ENCODE results near the gene EDIL3.
"Not testable (repeated sequence)": the region's sequence is repeated elsewhere in the genome, so short reads cannot be mapped to it uniquely, and the experiment has no call there.

EDIL3 gene

DNA sequence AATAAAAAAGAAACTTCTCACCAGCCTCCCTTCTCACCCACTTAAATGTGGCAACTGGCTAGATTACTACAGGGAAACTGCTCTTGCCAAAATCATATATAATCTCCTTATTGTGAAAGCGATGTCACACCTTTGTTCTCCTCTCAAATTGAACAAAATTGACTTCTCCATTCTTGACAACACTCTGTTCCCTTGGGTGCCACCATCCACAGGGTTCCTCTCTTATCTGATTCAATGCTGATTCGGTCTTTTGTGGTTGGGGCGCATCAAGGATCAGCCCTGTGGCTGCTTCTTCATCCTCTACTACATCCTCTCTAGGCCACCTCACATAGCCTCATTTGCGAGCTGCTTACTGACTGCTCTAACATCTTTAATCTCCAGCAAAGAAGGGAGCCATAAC is 86.1 kb downstream of the EDIL3 start:
- DNase-seq (ENCODE audit: low read depth), result no peak

DNA sequence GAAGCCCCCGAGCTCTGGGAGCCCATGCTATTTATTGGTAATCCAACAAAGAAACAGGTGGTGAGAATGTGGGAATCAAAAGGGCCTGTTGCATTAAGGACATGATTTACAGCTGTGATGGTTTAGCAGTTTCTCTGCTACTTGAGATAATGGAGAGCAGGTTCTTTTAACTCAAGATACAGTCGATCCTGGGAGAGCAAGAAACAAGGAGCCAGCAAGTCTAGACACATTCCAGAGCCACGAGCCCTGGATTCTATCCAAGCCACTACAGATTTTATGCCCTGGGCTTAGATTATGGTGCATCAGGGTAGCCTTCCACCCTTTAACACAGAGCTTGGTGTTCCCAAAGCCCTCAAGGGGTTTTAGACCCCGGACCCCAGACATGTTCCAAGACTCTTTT is 87.0 kb downstream of the EDIL3 start:
- not testable (repeated sequence) for DNase-seq (ENCODE audit: low read depth)

DNA sequence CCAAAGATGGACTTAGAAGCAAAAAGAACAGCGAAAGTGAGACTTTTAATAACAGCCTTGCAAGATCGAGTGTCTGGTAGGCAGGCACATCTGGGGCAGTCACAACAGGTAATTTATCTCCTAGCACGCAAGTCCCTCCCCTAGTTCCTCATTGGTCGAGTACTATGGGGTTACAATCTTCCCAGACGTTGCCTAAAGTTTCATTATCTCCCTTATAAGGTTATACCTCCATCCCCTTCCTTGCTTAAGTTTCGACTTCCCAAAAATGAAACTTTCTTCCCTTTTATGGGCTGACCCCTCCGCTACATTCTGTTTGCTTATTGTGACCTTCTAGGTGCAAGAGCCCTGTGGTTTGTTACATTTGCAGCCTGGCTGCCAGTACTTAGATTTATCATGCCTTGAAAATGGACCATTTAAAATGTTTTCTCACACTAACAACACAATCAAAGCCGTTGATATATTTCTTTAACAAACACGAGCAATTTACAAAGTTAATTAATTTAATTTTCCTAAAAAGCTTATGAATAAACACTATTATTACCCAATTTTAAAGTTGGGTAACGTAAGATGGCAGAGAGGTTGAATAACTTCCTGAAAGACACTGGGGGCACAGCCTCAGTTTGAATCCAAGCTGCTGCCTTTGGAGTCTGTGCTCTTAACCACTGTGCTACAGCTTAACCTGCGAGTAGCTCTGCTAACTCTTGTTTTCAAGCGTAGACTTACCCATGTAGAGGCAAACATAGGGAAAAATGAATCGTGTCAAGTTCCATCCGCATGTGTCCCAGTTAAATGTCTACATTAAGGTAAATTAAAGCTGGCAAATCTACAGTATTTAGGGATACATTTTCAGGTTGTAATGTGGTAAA is 91.7 kb downstream of the EDIL3 start:
- DNase-seq (ENCODE audit: low read depth), result no peak

DNA sequence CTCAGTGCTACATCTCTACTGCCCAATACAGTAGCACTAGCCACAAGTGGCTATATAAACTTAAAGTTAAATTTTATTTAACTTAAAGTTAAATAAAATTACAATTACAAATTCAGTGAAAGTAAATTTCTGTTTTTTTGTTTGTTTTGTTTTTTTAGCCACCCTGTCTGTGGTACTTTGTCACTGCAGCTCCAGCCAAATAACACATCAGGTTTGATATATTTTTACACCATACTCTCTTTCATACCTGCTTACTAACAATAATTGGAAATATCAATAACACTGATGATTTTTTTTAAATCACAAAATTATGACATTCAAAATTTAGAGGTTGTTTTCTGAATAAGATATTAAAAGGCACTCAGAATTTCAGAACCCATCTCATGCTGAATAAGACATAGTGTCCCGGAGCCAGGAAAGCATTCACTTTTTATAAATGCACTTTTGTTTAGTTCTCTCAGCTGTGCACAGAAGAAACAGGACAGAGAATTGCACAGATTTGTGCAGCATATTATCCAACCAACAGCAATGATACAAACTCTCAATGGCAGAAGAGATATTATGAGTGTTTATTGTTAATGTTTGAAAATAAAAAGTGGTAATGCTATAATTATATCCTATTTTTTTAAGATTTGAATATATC is 92.6 kb downstream of the EDIL3 start:
- DNase-seq (ENCODE audit: low read depth), result no peak

DNA sequence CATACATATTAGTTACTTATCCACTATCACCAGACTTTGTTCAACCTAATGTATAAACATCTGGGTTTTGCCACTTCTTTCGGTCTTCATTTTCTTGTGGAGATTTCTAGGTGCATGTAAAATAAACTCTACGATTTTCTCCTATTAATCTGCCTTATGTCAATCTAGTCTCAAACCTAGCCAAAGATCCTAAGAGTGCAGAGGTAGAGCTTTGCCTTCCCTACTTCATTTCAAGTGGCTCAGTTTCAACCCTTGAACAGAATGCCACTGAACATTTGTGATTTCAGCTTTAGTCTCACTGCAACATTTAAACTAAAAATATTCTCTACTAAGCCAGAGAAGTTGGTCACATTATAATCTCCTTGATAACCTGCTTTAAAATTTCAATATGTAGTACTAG is 94.0 kb downstream of the EDIL3 start:
- DNase-seq (ENCODE audit: low read depth), result no peak

DNA sequence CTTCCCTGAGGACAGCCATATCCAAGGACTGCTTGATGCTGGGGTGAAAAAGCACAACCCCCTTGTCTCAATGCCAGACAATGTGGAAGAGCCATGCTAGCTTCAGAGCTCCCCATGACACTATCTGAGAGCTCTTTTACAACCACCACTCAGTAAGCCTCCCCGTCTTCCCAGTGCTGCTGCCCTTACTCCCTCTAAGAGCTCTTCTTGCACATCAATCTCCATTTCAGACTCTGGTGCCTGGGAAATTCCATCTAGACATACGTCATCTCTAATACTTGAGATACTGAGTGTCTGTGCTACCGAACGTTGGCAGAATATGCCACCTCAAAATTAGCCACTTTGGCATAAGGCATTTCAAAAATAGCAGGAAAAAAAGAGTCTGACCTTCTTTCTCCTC is 94.5 kb downstream of the EDIL3 start:
- DNase-seq (ENCODE audit: low read depth), result no peak

DNA sequence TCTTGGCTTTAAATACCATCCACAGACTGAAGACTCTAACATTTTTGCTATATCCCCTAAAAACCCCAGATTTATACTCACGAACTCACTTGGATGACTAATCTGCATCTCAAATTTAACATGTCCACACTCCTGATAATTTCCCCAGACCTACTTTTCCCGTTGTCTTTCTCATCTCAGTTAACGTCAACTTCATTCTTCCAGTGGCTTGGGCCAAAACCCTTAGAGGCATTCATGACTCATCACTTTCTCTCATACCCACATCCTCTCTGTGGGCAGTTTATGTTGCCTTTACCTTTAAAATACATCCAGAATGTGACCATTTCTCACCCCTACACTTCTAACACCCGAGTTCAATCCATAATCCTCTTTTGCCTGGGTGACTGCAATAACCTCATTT is 96.7 kb downstream of the EDIL3 start:
- no peak for DNase-seq (ENCODE audit: low read depth)

DNA sequence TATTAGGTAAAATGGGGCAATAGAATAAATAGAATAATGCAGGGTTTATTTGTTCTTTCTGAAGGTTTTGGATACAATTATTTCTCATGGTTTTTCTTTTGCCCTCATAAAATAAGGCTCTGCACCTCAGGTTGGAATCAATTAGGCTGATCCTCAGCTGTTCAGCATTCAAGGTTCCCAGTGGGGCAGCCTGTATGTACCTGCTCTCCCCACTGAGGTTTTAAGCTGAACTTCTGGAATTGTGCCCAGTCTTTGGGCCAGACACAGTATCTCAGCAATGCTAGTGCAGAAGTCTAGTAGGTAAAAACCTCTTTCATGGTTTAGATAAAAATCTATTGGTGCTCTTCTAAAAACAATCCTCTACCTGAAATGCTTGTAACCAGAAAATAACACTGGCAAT is 98.0 kb downstream of the EDIL3 start:
- DNase-seq (ENCODE audit: low read depth), result no peak

DNA sequence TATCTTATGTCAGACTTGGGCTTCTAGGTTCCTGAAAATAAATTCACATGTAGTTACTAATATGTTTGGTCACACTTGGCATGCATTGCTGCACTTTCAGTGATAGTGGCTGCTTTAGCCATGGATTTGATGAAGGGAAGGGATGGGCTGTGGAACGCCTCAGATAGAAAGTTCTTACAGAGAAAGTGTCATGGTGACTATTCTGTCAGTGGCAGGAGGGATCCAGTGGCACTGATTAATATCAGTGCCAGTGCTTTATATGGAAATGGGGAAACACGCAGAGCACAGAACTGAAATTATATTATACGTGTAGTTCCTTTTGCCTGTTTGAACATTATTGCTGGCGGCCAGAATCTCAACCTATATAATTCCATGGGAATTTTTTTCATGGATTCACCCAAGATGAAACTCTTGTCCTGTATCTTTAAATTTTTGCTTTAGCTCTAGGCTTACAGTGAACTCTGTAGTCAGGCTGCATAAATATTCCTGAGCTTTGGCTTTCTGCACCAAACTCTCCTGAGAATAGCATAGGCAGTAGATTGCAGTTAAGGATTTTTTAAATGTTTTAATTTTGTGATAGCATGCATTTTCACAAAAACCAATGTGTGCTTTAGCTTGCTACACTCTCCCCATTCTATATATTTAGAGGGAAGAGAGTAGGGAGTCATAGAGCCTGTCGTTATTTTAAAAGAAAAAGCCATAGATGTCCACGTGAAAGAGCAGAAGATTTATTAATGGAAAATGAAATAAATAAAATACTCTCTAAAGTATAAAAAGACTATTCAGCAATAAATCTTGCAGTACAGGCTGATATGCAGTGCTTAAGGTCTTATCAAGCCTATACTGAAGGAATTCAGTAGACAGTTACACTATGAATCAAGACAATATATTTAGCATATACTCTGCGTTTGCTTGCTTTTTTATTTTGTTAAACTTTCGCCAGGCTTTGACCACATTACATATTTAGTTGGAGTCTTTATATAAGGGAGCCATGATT is 98.7 kb downstream of the EDIL3 start:
- DNase-seq (ENCODE audit: low read depth), result no peak

DNA sequence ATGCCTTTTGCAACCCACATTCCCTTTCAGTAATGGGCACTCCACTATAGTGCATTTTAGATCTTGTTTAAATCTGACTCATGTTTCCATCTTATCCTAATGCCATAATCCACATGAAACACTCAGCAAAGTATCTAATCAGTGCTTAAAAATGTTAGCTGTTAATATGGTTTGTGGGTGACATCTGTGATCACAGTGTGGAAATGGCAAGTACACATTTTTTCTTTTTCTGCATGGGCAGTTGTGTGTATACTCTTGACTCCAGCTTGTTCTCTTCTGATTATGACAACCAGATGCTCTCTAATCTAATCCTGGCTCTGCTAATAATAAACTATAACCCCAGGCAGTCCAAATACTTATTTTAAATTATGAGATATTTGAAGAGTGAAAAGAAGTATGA is 103.3 kb downstream of the EDIL3 start:
- DNase-seq (ENCODE audit: low read depth), result no peak

DNA sequence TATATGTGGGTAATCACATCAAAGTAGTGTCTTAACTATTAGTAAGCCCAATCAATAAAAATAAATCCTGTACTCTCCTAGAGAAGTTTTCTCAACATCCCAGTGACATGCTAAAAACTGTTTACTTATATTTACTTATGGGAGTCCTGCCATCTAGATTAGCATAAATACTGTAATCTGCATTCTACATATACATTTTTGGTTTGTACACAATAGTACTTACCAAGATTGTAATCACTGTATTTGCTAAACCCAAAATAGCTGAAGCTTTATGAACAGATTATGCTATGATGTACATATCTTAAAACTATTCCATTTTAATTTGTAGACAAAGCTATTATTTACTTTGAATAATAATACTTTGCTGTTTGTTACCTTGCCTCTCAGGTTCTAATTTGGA is 105.4 kb downstream of the EDIL3 start:
- no peak for DNase-seq (ENCODE audit: low read depth)

DNA sequence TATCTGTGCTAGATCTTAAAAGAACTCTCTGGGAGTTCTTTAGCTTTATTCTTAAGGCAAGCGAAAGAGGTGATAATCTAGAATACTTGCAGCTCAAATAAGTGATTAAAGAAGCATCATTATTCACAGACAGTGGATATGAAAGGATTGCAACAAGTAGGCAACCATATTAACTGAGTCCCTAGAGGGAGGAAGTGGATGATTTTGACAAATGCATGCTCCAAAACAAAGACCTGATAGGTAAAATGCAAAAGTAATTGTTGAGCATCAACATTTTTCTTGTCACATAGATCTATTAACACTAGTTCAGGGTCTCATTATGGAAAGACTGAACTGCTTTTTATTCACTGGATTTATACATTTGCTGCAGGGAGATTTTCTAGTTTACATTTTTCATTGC is 109.1 kb downstream of the EDIL3 start:
- DNase-seq (ENCODE audit: low read depth), result no peak

DNA sequence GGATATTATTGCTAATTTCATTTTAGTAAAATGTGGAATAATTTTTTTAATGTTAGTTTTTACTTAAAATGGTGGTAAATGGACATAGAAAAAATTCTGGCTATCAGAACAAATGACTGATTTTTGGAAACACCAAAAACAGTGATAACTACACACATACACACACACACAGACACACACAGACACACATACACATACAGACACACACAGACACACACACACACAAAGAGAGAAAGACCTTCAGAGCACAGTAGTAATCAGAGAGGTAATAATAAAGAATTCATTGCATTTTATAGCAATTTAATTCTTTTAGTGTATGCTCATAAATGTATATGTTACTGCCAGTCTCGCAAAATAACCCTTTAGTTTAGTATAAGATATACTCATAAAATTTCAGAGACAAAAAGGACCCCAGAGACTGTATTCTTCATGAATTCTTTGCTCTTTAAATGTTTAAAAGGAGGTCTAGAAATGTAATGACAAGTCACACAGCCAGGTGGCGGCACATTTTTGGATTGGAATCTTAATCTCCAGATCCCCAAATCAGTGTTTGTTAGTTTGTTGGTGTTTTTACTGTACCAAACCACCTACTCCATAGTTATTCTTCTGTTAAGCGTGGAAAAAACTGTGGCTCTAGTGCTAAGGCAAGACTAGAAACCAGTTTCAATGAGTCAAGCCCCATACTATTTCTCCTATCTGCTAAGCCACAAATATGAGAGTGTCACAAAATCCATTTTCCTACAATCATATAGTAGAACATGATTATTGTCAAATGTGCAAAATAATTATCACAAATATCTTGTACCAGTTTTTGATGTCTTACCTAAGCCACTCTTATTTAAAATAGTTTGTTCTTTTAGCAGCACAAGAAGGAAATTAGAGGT is 109.9 kb downstream of the EDIL3 start:
- DNase-seq (ENCODE audit: low read depth), result no peak

DNA sequence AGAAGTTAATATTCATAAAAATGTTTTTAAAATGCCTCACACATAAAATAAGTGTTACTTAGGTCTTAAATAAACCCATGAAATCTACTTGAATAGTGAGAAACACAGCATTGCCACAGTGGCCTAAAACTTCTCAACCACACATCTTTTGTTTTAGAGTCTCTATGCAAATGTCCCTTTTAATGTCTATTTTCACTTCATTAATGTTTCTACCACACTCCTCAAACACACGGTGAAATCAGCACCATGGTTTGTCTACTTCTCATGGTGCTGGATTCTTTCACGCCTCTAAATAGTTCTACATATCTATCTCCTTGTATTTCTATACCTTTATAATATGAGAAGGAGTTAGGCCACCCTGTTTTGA is 111.2 kb downstream of the EDIL3 start:
- no peak for DNase-seq (ENCODE audit: low read depth)

DNA sequence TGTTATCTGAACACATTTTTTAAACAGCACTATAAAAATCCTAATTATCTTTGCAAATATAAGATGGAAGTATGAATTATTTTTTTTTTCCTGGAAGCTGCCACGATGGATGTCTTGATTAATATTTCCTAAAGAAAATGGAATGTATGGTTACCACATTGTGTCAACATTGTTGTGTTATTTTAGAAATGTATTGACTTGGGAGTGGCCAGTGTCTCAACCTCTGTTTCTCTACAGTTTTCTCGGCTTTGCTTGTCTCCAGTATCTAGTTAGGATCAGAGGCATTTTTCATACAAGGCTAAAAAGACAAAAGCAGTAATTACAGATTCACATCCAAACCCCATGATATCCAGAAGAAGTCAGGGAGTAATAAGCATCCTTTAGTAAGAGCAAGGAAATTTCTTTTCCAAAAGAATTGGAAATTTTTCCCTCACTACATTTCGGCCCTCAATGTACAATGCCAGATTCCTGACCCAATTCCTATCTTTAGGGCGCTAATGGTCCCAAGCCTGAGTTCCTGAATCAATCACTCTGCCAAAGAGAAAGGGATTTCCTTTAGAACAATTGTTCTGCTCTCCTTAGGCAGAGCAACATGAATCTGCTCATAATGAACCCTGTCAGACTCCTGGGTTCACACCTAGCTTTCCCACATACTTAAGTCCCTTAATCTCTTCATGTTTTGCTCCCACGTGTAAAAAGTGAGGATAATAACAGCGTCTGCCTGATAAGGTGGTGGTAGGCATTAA is 111.7 kb downstream of the EDIL3 start:
- no peak for DNase-seq (ENCODE audit: low read depth)

DNA sequence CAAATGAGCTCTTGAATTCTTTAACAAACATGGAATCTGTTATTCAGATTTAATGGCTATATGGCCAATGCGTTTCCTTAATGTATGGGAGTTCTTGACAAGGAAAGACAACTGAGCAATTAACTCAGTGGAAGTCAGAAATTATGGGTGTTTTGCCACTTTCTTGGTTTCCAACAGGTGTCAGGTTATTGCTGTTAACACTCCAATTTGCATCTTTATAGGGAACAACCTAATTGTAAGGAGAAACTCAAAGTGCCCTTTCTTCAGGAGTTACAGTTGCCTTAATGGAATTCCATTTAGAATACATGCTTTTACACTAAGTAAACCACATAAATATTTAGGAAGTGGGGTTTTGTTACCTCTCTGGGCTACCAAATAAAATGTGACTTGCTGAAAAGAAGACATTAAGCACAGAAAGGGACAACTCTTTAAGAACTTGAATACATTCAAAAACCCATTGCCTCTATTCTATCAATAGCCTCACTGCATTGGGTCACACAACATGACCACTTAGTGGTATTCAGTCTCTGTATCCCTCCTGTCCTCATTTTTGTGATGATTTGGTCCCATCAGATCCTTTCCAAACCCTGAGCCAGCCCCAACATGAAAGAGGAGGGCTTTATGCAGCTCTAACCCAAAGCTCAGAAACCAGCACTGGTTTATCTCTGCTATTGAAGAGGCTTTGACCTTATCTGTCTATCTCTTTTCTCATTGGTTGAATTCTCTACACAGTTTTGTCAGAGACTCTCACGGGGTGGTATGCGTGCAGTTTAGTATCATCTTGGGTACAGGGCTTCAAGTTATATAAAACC is 118.7 kb downstream of the EDIL3 start:
- DNase-seq (ENCODE audit: low read depth), result no peak

DNA sequence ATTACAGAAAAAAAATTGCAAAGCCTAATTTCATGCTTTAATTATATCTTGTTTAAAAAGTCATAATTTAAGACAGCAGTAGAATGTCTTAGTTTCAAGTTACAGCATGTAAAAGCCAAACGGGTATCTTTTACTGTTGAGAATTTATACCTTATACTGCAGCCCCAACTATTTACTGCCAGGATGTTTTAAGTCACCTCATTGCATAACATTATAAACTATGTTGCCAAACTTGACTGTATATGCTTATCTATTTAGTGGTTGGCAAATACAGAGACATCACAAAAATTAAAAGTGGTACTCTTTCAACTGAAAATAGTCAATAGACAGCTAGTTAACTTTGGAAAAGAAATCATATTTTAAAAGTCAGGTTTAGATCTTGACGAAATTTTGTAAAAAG is 119.5 kb downstream of the EDIL3 start:
- DNase-seq (ENCODE audit: low read depth), result no peak

DNA sequence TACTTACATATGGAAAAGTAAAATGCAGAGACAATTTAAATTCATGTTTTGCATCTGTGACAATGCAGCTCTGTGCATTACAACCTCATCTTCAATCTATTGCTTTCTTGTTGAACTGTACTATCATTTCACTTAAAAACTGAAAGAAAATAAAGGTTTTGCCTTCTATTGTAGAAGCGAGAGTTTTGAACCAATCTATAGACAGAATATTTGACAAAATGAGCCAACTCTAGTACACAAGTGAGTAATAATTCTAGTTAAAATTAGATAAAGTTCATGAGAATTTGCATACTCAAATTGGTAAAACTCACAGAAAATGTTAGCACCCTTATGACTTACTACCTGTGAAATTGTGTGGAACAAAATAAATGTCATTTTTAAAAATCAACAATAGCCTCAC is 123.7 kb downstream of the EDIL3 start:
- no peak for DNase-seq (ENCODE audit: low read depth)

DNA sequence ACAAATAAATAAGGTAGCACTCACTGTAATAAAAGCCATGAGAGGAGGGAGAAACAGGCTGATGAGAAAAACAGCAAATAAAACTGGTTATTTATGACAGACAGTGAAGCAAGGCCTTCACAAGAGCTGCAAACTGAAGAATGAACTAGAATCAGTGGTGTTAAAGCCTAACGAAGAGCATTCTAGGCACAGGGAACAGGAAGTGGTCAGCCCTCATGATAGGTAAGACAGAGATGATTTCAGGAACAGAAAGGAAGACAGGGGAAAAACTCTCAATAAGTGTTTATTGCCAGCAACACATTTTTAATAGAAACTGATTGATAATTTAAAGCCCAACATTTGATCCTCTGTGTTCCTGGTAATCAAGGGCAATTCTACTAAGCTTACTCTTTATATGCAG is 124.5 kb downstream of the EDIL3 start:
- DNase-seq (ENCODE audit: low read depth), result no peak

Measured in activated T-helper 9 cell treated with anti-CD3 and anti-CD28 coated beads, Interleukin-2, amount 50 U/mL, for 16 hours (primary cell).